ENCODE measurements around the gene DHODH.

- no peak for TF ChIP-seq POLR2A (IDR thresholded peaks at IDR 0.05; ENCODE audit: low read depth)
- TF ChIP-seq CTCF (IDR thresholded peaks at IDR 0.05), result no peak
- TF ChIP-seq POLR2AphosphoS5 (IDR thresholded peaks at IDR 0.05), result no peak
Observed at GRCh38 chr16:72025404-72026114, 17.0 kb downstream of the DHODH start.

Data from esophagus muscularis mucosa (tissue), 3 donors.